Large intestine (tissue), 3 donors: ENCODE results near the gene PDE3A. TPM values are rescaled to one million over a fixed set of nuclear protein-coding genes. Genes with fewer than 3 reads are reported as not detected.

Experiments used
- DNase-seq, 2 donors: peaks; one replicate each; pipeline versions ENCODE4 v3.0.0 to v3.0.0-alpha.2; 2013
- H3K27ac ChIP-seq: one replicate; pipeline ENCODE4 v1.5.1; 2013; ENCODE audit warnings: low read length
- H3K27me3 ChIP-seq: 2 replicates; pipeline ENCODE4 v1.6.1; 2013; ENCODE audit warnings: low read length; ENCODE audit not compliant: control insufficient read depth, insufficient read depth
- H3K36me3 ChIP-seq: 2 replicates; pipeline ENCODE4 v1.6.1; 2013; ENCODE audit warnings: low read length; ENCODE audit not compliant: control insufficient read depth, insufficient read depth
- H3K4me1 ChIP-seq: one replicate; pipeline ENCODE4 v1.6.1; 2013; ENCODE audit warnings: low read length; ENCODE audit not compliant: control insufficient read depth, insufficient read depth
- H3K4me3 ChIP-seq: one replicate; pipeline ENCODE4 v1.5.1; 2013; ENCODE audit warnings: low read length
- H3K9me3 ChIP-seq: one replicate; pipeline ENCODE4 v1.6.1; 2013; ENCODE audit warnings: mild to moderate bottlenecking, low read depth, low read length, moderate library complexity; ENCODE audit not compliant: control insufficient read depth
- WGBS: methylation state at CpG from one replicate; pipeline ENCODE4 v1.1.5; 2013; ENCODE audit warnings: low lambda C conversion rate; ENCODE audit not compliant: insufficient coverage; 5-methylcytosine and 5-hydroxymethylcytosine counted together
- polyA plus RNA-seq: library from polyadenylated mRNA; unstranded; fragments of 120-200 nt; gene quantifications from one replicate; pipeline ENCODE4 v1.2.1, GENCODE V29; 2013

The PDE3A gene
- polyA plus RNA-seq, 1 donor = 62.0 TPM

GRCh38 chr12:20439626-20440025 is 71.3 kb downstream of the PDE3A start:
- Histone ChIP-seq H3K27me3 (no peaks in the 10 kb centered on the region), H3K27ac (no peak overlapping the region), H3K9me3 (no peaks in the 10 kb centered on the region), H3K36me3 (no peaks in the 10 kb centered on the region), H3K4me3 (no peak overlapping the region), H3K4me1 (peaks cover 38% of the 10 kb centered on the region)
- no peak for DNase-seq
- 33% methylated on average over 1 of the region's 1 CpG for WGBS

GRCh38 chr12:20440408-20440807 is 72.1 kb downstream of the PDE3A start:
- peaks cover 36% of the 10 kb centered on the region for H3K4me1 ChIP-seq
- H3K9me3 ChIP-seq = no peaks in the 10 kb centered on the region
- WGBS = 40% methylated on average over 1 of the region's 1 CpG
- H3K36me3 ChIP-seq = no peaks in the 10 kb centered on the region
- H3K4me3 ChIP-seq = no peak overlapping the region
- peak overlapping the region; percentile 9 for H3K27ac ChIP-seq
- peak in 1 of 2 donors; percentile 59 for DNase-seq
- no peaks in the 10 kb centered on the region for H3K27me3 ChIP-seq

- Histone ChIP-seq H3K9me3 (no peaks in the 10 kb centered on the region), H3K4me3 (no peak overlapping the region), H3K27ac (no peak overlapping the region), H3K36me3 (no peaks in the 10 kb centered on the region), H3K27me3 (no peaks in the 10 kb centered on the region), H3K4me1 (peaks cover 29% of the 10 kb centered on the region)
- peak; percentile 37 to 50 for DNase-seq
- WGBS = 100% methylated on average over 1 of the region's 6 CpGs
Measured at GRCh38 chr12:20442322-20442721, 74.0 kb downstream of the PDE3A start.

GRCh38 chr12:20443255-20443654 is 74.9 kb downstream of the PDE3A start:
- no peak overlapping the region for H3K4me3 ChIP-seq
- no peak for DNase-seq
- no peaks in the 10 kb centered on the region for H3K27me3 ChIP-seq
- H3K36me3 ChIP-seq = no peaks in the 10 kb centered on the region
- no peak overlapping the region for H3K27ac ChIP-seq
- 73% methylated on average over 2 of the region's 3 CpGs for WGBS
- peaks cover 26% of the 10 kb centered on the region for H3K4me1 ChIP-seq
- no peaks in the 10 kb centered on the region for H3K9me3 ChIP-seq

DNA sequence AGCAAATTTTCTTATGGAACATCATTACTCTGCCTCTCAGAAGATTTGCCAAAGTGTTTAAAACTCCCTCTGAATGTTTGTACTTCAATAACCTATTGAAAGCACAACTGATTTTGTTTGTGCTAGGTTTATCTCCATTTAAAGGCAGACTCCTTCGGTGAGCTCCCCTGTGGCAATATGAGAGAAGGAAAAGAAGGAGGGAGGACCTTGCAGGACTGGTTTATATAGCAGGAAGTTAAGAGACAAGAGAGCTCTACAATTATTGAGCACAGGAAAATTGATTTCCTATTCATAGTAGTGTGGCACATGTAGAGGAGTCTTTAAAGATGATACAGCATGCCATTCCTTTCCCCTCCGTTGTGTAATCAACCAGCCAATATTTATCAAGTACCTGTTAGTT is 75.5 kb downstream of the PDE3A start:
- Histone ChIP-seq H3K27ac (peak overlapping the region; percentile 4), H3K4me3 (no peak overlapping the region), H3K9me3 (no peaks in the 10 kb centered on the region), H3K4me1 (peaks cover 26% of the 10 kb centered on the region), H3K27me3 (no peaks in the 10 kb centered on the region), H3K36me3 (no peaks in the 10 kb centered on the region)
- no peak for DNase-seq
- WGBS = 17% methylated on average over 1 of the region's 2 CpGs

GRCh38 chr12:20444595-20445170 is 76.3 kb downstream of the PDE3A start:
- H3K9me3 ChIP-seq = no peaks in the 10 kb centered on the region
- H3K27ac ChIP-seq = peak overlapping the region; percentile 4
- no peak overlapping the region for H3K4me3 ChIP-seq
- WGBS = 75% methylated on average over 2 of the region's 6 CpGs
- peaks cover 2% of the 10 kb centered on the region for H3K36me3 ChIP-seq
- no peak for DNase-seq
- peaks cover 33% of the 10 kb centered on the region for H3K4me1 ChIP-seq
- no peaks in the 10 kb centered on the region for H3K27me3 ChIP-seq

- WGBS = 70% methylated on average over 2 of the region's 4 CpGs
- Histone ChIP-seq H3K4me3 (no peak overlapping the region), H3K9me3 (no peaks in the 10 kb centered on the region), H3K36me3 (peaks cover 2% of the 10 kb centered on the region), H3K4me1 (peaks cover 33% of the 10 kb centered on the region), H3K27ac (no peak overlapping the region), H3K27me3 (no peaks in the 10 kb centered on the region)
- no peak for DNase-seq
Measured at GRCh38 chr12:20445687-20446086, 77.3 kb downstream of the PDE3A start.

- WGBS = 43% methylated on average over 2 of the region's 3 CpGs
- H3K4me3 ChIP-seq = no peak overlapping the region
- H3K9me3 ChIP-seq = no peaks in the 10 kb centered on the region
- H3K27me3 ChIP-seq = no peaks in the 10 kb centered on the region
- peaks cover 2% of the 10 kb centered on the region for H3K36me3 ChIP-seq
- H3K27ac ChIP-seq = no peak overlapping the region
- DNase-seq = no peak
- H3K4me1 ChIP-seq = peaks cover 40% of the 10 kb centered on the region
Measured at GRCh38 chr12:20446836-20447235, 78.5 kb downstream of the PDE3A start.

DNA sequence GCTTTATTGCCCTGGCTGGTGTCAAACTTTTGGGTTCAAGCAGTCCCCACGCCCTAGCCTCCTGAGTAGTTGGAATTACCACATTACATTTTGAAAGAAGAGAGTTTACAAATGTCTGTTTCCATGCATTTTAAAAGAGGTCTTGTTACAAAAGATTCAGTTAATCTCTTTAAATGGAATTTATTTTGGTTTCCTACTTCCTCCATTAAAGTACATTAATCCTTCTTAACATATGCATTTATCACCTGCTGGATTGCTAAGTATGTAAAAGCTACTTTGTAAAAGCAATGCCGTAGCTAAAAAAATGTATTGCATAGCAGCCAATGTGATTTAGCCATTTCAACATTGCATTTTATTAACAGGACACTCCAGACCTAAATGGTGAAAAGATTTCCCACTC is 80.4 kb downstream of the PDE3A start:
- no peak for DNase-seq
- peaks cover 2% of the 10 kb centered on the region for H3K36me3 ChIP-seq
- H3K27me3 ChIP-seq = no peaks in the 10 kb centered on the region
- H3K27ac ChIP-seq = no peak overlapping the region
- no CpG with 5 or more reads among the region's 2 CpGs for WGBS
- H3K9me3 ChIP-seq = no peaks in the 10 kb centered on the region
- H3K4me1 ChIP-seq = peaks cover 50% of the 10 kb centered on the region
- no peak overlapping the region for H3K4me3 ChIP-seq

- peak in 1 of 2 donors; percentile 54 for DNase-seq
- Histone ChIP-seq H3K9me3 (no peaks in the 10 kb centered on the region), H3K4me3 (no peak overlapping the region), H3K4me1 (peaks cover 46% of the 10 kb centered on the region), H3K27ac (peak overlapping the region; percentile 62), H3K36me3 (peaks cover 2% of the 10 kb centered on the region), H3K27me3 (no peaks in the 10 kb centered on the region)
- 100% methylated on average over 1 of the region's 2 CpGs for WGBS
Measured at GRCh38 chr12:20450591-20451180, 82.3 kb downstream of the PDE3A start.

GRCh38 chr12:20451761-20452160 is 83.4 kb downstream of the PDE3A start:
- Histone ChIP-seq H3K36me3 (peaks cover 2% of the 10 kb centered on the region), H3K27me3 (no peaks in the 10 kb centered on the region), H3K9me3 (no peaks in the 10 kb centered on the region), H3K4me1 (peaks cover 49% of the 10 kb centered on the region), H3K27ac (peak overlapping the region; percentile 69), H3K4me3 (no peak overlapping the region)
- WGBS = no CpG with 5 or more reads among the region's 3 CpGs
- no peak for DNase-seq
